PC-9 (cell line): ENCODE measurements around the gene OR4C6. TPM values are rescaled to one million over a fixed set of nuclear protein-coding genes. Genes with fewer than 3 reads are reported as not detected.

Experiments
- BruUV-seq: library from RNA; stranded (reverse); fragments of 400-500 nt; replicated peaks from 2 replicates; lab custom pipeline; 2021; lab: Mats Ljungman, UMichigan
- CTCF ChIA-PET: fragments of 300-600 bp; sonication (Branson Sonifier 250); formaldehyde crosslinking; loops from one replicate; lab custom pipeline; 2022; ENCODE audit warnings: antibody characterized with exemption; lab: Charles Lee
- POLR2A ChIA-PET: fragments of 300-600 bp; sonication (Branson Sonifier 250); formaldehyde crosslinking; loops from one replicate; lab custom pipeline; 2022; ENCODE audit warnings: antibody characterized with exemption; ENCODE audit not compliant: unreplicated experiment; lab: Charles Lee
- DNase-seq, 2 experiments: peaks; one replicate each; pipeline versions ENCODE4 v3.0.0 to v3.0.0-alpha.2; 2015 to 2022; ENCODE audit warnings: mixed read lengths in 1 of 2
- H2AFZ ChIP-seq: fragments of 200-600 bp; sonication (generic); 2 replicates; pipeline ENCODE4 v1.8.1; 2017; ENCODE audit warnings: antibody characterized with exemption
- H3F3A ChIP-seq: fragments of 200-600 bp; sonication (generic); 2 replicates; pipeline ENCODE4 v1.8.1; 2017; ENCODE audit warnings: antibody characterized with exemption, mild to moderate bottlenecking, low read depth; ENCODE audit not compliant: insufficient read depth
- H3K27ac ChIP-seq: fragments of 200-600 bp; sonication (generic); 2 replicates; pipeline ENCODE4 v1.6.1; 2016; ENCODE audit warnings: mixed run types
- H3K27me3 ChIP-seq: fragments of 200-600 bp; sonication (generic); 2 replicates; pipeline ENCODE4 v1.6.1; 2016; ENCODE audit warnings: low read depth, mixed run types; ENCODE audit not compliant: insufficient read depth
- H3K36me3 ChIP-seq: fragments of 200-600 bp; sonication (generic); 2 replicates; pipeline ENCODE4 v1.6.1; 2016; ENCODE audit warnings: low read depth, mixed run types
- H3K4me1 ChIP-seq: fragments of 200-600 bp; sonication (generic); replicated peaks from 2 replicates; pipeline ENCODE4 v1.6.1; 2016; ENCODE audit warnings: mixed run types; ENCODE audit not compliant: insufficient read depth
- H3K4me2 ChIP-seq: fragments of 200-600 bp; sonication (generic); 2 replicates; pipeline ENCODE4 v1.6.1; 2017; ENCODE audit warnings: mixed run types
- H3K4me3 ChIP-seq: fragments of 200-600 bp; sonication (generic); 2 replicates; pipeline ENCODE4 v1.6.1; 2016; ENCODE audit warnings: mixed run types
- H3K79me2 ChIP-seq: fragments of 200-600 bp; sonication (generic); 2 replicates; pipeline ENCODE4 v1.6.1; 2017; ENCODE audit warnings: low read depth, mixed run types
- H3K9me2 ChIP-seq: fragments of 200-600 bp; sonication (generic); 2 replicates; pipeline ENCODE4 v1.8.1; 2017; ENCODE audit warnings: mild to moderate bottlenecking; ENCODE audit not compliant: insufficient read depth
- H3K9me3 ChIP-seq: fragments of 200-600 bp; sonication (generic); 2 replicates; pipeline ENCODE4 v1.8.1; 2016; ENCODE audit warnings: low read depth; ENCODE audit not compliant: insufficient read depth
- H4K20me1 ChIP-seq: fragments of 200-600 bp; sonication (generic); 2 replicates; pipeline ENCODE4 v1.8.1; 2017; ENCODE audit not compliant: insufficient read depth
- CTCF ChIP-seq: fragments of 200-600 bp; sonication (generic); conservative IDR thresholded peaks from 2 replicates; pipeline ENCODE4 v1.6.1; 2017; ENCODE audit warnings: mixed run types, antibody characterized with exemption, mild to moderate bottlenecking, moderate library complexity
- EZH2 ChIP-seq: fragments of 200-600 bp; sonication (generic); IDR thresholded peaks from 2 replicates; pipeline ENCODE4 v1.8.0; 2017; ENCODE audit warnings: antibody characterized with exemption, low read depth
- intact Hi-C: fragments of 100-400 bp; cut with micrococcal nuclease; formaldehyde crosslinking; loops from one replicate; pipeline ENCODE4 v1.10.0; 2022; ENCODE audit not compliant: unreplicated experiment
- total RNA-seq: library from RNA; stranded (reverse); gene quantifications from 2 replicates; pipeline ENCODE4 v1.2.3, GENCODE V29; 2021

The OR4C6 gene
- total RNA-seq, 1 experiment from 2014 or later = not detected

DNA sequence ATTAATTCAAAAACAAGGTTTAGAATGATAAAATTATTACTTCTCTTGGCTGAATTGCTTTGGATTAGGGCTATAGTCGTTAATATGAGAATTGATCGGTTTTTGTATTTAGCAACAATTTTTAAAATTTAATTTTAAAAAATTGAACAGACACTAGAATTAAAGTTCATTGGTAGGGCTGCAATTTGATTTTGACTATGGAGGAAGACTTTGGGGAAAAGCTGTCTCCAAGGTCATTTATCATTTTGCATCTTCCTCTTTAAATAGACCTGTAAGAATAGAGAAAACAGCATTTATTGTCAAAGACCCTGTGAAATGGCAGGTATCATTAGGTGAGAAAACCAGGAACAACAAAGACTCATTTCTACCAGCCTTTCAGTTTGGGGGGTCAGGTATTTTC lies 14.0 kb upstream of the OR4C6 start, which contains the start of gene OR4S2:
TSS of gene OR4S2 (plus strand) at position 301 of the 400 bp plus-strand sequence. CDS start 2,577 bp downstream, outside the sequence.
- Histone ChIP-seq H3K36me3 (no peaks in the 10 kb centered on the region), H3K4me3 (no peak within 1 kb of the TSS), H3K27ac (no peak within 1 kb of the TSS), H4K20me1 (no peaks in the 10 kb centered on the region), H3K9me3 (no peaks in the 10 kb centered on the region), H3K79me2 (no peaks in the 10 kb centered on the region), H3K4me1 (no peaks in the 10 kb centered on the region), H3K27me3 (no peaks in the 10 kb centered on the region), H3K9me2 (no peaks in the 10 kb centered on the region), H3F3A (no peaks in the 10 kb centered on the region), H3K4me2 (no peak within 1 kb of the TSS), H2AFZ (no peak within 1 kb of the TSS)
- DNase-seq = no peak
- intact Hi-C loops = no loop called here
- TF ChIP-seq CTCF (no peak), EZH2 (no peak)
- BruUV-seq = no TSS peak
- ChIA-PET POLR2A (no interaction called here), CTCF (no interaction called here)

DNA sequence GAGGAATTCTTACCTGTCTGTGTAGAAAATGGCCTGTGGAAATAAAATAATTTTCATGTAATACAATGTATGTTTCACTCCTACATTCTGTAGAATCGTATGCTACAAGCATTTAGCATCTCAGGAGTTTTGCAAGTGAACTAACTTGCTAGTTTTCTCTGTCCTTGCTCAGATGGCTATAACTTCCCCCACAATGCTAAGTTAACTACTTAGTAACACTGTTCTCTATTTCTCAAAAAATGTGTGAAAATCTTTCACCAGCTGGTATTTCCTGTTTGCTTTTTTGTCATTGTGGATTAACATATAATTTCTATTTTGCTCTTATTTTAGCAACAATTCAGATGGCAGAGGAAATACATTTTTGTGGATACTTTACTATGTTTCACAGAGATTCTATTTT lies 9.4 kb upstream of the OR4C6 start:
- no peak for DNase-seq
- Histone ChIP-seq H3K9me3 (no peaks in the 10 kb centered on the region), H3K27me3 (no peaks in the 10 kb centered on the region), H3K4me3 (no peak overlapping the region), H3K9me2 (no peaks in the 10 kb centered on the region), H4K20me1 (no peaks in the 10 kb centered on the region), H3K4me1 (no peaks in the 10 kb centered on the region), H3F3A (no peaks in the 10 kb centered on the region), H3K27ac (no peak overlapping the region), H3K79me2 (no peaks in the 10 kb centered on the region), H2AFZ (no peak overlapping the region), H3K4me2 (no peak overlapping the region), H3K36me3 (no peaks in the 10 kb centered on the region)
- CTCF ChIA-PET = no interaction called here
- POLR2A ChIA-PET = no interaction called here
- TF ChIP-seq CTCF = no peak
- no peak for TF ChIP-seq EZH2
- intact Hi-C loops = no loop called here
- BruUV-seq = no TSS peak

GRCh38 chr11:55655096-55655495 lies 6.9 kb upstream of the OR4C6 start:
- Histone ChIP-seq H3K4me1 (no peaks in the 10 kb centered on the region), H3F3A (no peaks in the 10 kb centered on the region), H2AFZ (no peak overlapping the region), H4K20me1 (no peaks in the 10 kb centered on the region), H3K4me3 (no peak overlapping the region), H3K79me2 (no peaks in the 10 kb centered on the region), H3K9me2 (no peaks in the 10 kb centered on the region), H3K9me3 (no peaks in the 10 kb centered on the region), H3K4me2 (no peak overlapping the region), H3K36me3 (no peaks in the 10 kb centered on the region), H3K27me3 (no peaks in the 10 kb centered on the region), H3K27ac (no peak overlapping the region)
- no peak for DNase-seq
- no TSS peak for BruUV-seq
- ChIA-PET POLR2A (no interaction called here), CTCF (no interaction called here)
- TF ChIP-seq EZH2 = no peak
- no peak for TF ChIP-seq CTCF
- intact Hi-C loops = no loop called here
